Measurements from ENCODE around the gene SAMD3.

DNA sequence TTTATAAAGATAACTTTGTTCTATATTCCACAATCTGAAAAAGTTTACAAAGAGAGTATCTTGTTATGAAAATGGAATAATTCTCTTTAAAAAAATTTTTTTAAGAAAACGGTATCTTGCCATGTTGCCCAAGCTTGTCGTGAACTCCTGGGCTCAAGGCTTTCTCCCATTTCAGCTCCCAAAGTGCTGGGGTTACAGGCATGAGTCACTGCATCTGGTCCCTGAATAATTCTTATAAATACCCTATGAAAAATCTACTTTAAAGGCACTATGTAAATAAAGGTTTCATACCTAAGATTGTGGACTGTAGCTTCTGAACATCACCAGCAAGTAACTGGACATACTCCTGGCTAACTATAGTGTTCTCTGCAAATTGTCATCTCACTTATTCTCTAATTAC lies 60.3 kb downstream of the SAMD3 start:
- no peak for TF ChIP-seq POLR2A (IDR thresholded peaks at IDR 0.05; ENCODE audit: extremely low read depth, insufficient read length)
- TF ChIP-seq MYC (IDR thresholded peaks at IDR 0.05; ENCODE audit: low read depth, low read length) = no peak
- TF ChIP-seq, protein P1, sequence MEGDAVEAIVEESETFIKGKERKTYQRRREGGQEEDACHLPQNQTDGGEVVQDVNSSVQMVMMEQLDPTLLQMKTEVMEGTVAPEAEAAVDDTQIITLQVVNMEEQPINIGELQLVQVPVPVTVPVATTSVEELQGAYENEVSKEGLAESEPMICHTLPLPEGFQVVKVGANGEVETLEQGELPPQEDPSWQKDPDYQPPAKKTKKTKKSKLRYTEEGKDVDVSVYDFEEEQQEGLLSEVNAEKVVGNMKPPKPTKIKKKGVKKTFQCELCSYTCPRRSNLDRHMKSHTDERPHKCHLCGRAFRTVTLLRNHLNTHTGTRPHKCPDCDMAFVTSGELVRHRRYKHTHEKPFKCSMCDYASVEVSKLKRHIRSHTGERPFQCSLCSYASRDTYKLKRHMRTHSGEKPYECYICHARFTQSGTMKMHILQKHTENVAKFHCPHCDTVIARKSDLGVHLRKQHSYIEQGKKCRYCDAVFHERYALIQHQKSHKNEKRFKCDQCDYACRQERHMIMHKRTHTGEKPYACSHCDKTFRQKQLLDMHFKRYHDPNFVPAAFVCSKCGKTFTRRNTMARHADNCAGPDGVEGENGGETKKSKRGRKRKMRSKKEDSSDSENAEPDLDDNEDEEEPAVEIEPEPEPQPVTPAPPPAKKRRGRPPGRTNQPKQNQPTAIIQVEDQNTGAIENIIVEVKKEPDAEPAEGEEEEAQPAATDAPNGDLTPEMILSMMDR (IDR thresholded peaks at IDR 0.05; ENCODE audit: low read depth, low read length) = no peak

All from NB4 (cell line).